Kidney glomerular epithelial cell (primary cell): ENCODE measurements around the gene NCLN.
"Not testable (repeated sequence)": the region's sequence is repeated elsewhere in the genome, so short reads cannot be mapped to it uniquely, and the experiment has no call there.

Experiments
- DNase-seq: peaks from one replicate; lab custom pipeline; 2025; lab: John Stamatoyannopoulos, UW

NCLN gene

GRCh38 chr19:3183721-3184641, 1.7 kb upstream of the NCLN start:
- DNase-seq, result no peak

GRCh38 chr19:3184847-3185460, 776 bp upstream of the NCLN start:
- DNase-seq, result peak; percentile 88

GRCh38 chr19:3186160-3186688, 494 bp downstream of the NCLN start:
- DNase-seq, result no peak

GRCh38 chr19:3186891-3187661, 1.3 kb downstream of the NCLN start:
- DNase-seq, result no peak

GRCh38 chr19:3187662-3188511, 2.2 kb downstream of the NCLN start:
- no peak for DNase-seq

- no peak for DNase-seq
Observed at GRCh38 chr19:3188627-3189596, 3.2 kb downstream of the NCLN start.

- DNase-seq, result no peak
Observed at GRCh38 chr19:3189702-3190469, 4.2 kb downstream of the NCLN start.

- no peak for DNase-seq
Observed at GRCh38 chr19:3190470-3190770, 4.7 kb downstream of the NCLN start.

- no peak for DNase-seq
Observed at GRCh38 chr19:3190921-3191805, 5.4 kb downstream of the NCLN start.

GRCh38 chr19:3191806-3192104, 6.0 kb downstream of the NCLN start:
- DNase-seq, result not testable (repeated sequence)

GRCh38 chr19:3192228-3192635, 6.5 kb downstream of the NCLN start:
- no peak for DNase-seq

GRCh38 chr19:3192684-3193083, 7.0 kb downstream of the NCLN start:
- no peak for DNase-seq

GRCh38 chr19:3193256-3194105, 7.8 kb downstream of the NCLN start:
- no peak for DNase-seq

GRCh38 chr19:3194106-3195087, 8.7 kb downstream of the NCLN start:
- no peak for DNase-seq

- no peak for DNase-seq
Observed at GRCh38 chr19:3196064-3196932, 10.6 kb downstream of the NCLN start.

GRCh38 chr19:3196933-3197205, 11.1 kb downstream of the NCLN start:
- no peak for DNase-seq
